HFFc6 (cell line): Measurements from ENCODE around the gene KLK12. TPM values are rescaled to one million over a fixed set of nuclear protein-coding genes. Genes with fewer than 3 reads are reported as not detected.

ENCODE experiments used
- DNase-seq: peaks from one replicate; pipeline ENCODE4 v3.0.0-alpha.2; 2018
- H3K27ac Mint-ChIP-seq: 2 replicates; pipeline ENCODE4 v1.8.0; 2020; ENCODE audit warnings: mild to moderate bottlenecking, mixed read lengths
- H3K27me3 Mint-ChIP-seq: 2 replicates; pipeline ENCODE4 v1.8.0; 2021; ENCODE audit warnings: mild to moderate bottlenecking, moderate library complexity, mixed read lengths; ENCODE audit not compliant: insufficient read depth
- H3K36me3 Mint-ChIP-seq: 2 replicates; pipeline ENCODE4 v1.8.0; 2021; ENCODE audit warnings: low read depth, mixed read lengths
- H3K4me1 Mint-ChIP-seq: 2 replicates; pipeline ENCODE4 v1.8.0; 2020; ENCODE audit warnings: low read depth, mixed read lengths
- H3K4me3 Mint-ChIP-seq: 2 replicates; pipeline ENCODE4 v1.8.0; 2020; ENCODE audit warnings: mild to moderate bottlenecking, moderate library complexity, mixed read lengths
- H3K9me3 Mint-ChIP-seq: 2 replicates; pipeline ENCODE4 v1.8.0; 2020; ENCODE audit warnings: mild to moderate bottlenecking, mixed read lengths
- CTCF ChIP-seq: fragments of 200-600 bp; sonication (generic); IDR thresholded peaks from 2 replicates; pipeline ENCODE4 v1.5.0; 2021; ENCODE audit warnings: antibody characterized with exemption, mild to moderate bottlenecking
- total RNA-seq, 6 experiments: library from RNA; stranded (reverse); fragmentation: NEBNext Ultra II Directional; extraction: Animal tissue kit (Norgen Biotek cat#: 25700); gene quantifications; 2 replicates in 1 of 6; 3 replicates in 5 of 6; pipeline ENCODE4 v1.2.3, GENCODE V29; 2021

Gene KLK12
- total RNA-seq, 6 experiments from 2014 or later, result not detected

GRCh38 chr19:51024924-51025323 lies 9.9 kb downstream of the KLK12 start:
- no peak for TF ChIP-seq CTCF
- H3K4me3 Mint-ChIP-seq, result no peak overlapping the region
- H3K36me3 Mint-ChIP-seq, result no peaks in the 10 kb centered on the region
- DNase-seq, result no peak
- H3K9me3 Mint-ChIP-seq, result peaks cover 8% of the 10 kb centered on the region
- peaks cover 15% of the 10 kb centered on the region for H3K27me3 Mint-ChIP-seq
- H3K27ac Mint-ChIP-seq, result no peak overlapping the region
- no peaks in the 10 kb centered on the region for H3K4me1 Mint-ChIP-seq

- H3K4me1 Mint-ChIP-seq, result no peaks in the 10 kb centered on the region
- no peak overlapping the region for H3K27ac Mint-ChIP-seq
- DNase-seq, result no peak
- TF ChIP-seq CTCF, result no peak
- peaks cover 15% of the 10 kb centered on the region for H3K27me3 Mint-ChIP-seq
- H3K4me3 Mint-ChIP-seq, result no peak overlapping the region
- H3K9me3 Mint-ChIP-seq, result peaks cover 7% of the 10 kb centered on the region; the same call in 1 of the 2 replicates
- no peaks in the 10 kb centered on the region for H3K36me3 Mint-ChIP-seq
Observed at GRCh38 chr19:51023946-51024345, 10.9 kb downstream of the KLK12 start.

DNA sequence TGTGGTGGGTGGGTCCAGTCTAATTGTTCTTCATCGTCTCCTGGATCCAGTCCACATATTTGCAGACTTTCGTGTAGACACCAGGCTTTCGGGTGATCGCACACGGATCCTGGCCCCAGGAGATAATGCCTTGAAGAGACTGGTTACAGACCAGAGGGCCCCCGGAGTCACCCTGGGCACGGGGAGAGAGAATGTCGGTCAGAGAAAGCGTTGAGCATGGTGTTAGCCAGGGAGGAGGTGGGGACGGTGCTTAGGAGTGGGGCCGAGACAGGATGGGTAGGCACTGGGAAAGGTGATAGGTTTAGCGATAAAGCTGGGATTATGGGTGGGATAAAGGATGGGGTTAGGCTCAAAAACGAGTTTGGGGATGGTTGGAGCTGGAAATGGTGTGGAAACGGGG lies 12.3 kb downstream of the KLK12 start:
- peaks cover 4% of the 10 kb centered on the region; the same call in 1 of the 2 replicates for H3K9me3 Mint-ChIP-seq
- peaks cover 6% of the 10 kb centered on the region; the same call in 1 of the 2 replicates for H3K4me1 Mint-ChIP-seq
- TF ChIP-seq CTCF, result no peak
- no peak overlapping the region for H3K27ac Mint-ChIP-seq
- no peaks in the 10 kb centered on the region; the same call in 1 of the 2 replicates for H3K36me3 Mint-ChIP-seq
- H3K4me3 Mint-ChIP-seq, result no peak overlapping the region
- peaks cover 19% of the 10 kb centered on the region for H3K27me3 Mint-ChIP-seq
- DNase-seq, result no peak

DNA sequence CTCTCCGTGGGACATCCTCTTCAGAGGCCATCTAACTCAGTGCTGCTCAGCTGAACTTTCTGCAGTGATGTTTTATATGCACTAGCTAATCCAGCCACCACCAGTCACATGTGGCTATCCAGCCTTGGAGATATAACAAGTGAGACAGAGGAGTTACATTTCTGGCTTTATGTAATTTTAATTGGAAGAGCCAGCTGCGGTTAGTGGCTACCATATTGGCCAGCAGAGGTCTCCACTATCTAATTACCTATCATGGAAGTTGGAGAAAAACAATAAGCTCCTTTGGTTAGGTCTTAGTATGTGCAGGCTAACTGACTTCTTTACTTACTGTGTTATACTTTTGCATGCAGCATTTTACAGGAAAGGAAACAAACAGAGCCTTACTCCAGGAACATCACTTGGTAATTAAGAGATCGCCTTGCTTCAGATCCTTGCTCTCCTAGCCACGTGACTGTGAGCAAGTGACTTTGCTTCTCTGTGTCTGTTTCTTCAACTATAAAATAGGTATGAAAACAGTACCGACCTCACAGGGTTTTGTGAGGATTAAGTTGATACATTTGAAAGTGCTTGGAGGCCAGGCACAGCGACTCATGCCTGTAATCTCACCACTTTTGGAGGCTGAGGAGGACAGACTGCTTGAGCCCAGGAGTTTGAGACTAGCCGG lies 13.7 kb downstream of the KLK12 start:
- Mint-ChIP-seq H3K9me3 (peaks cover 1% of the 10 kb centered on the region), H3K27me3 (peaks cover 20% of the 10 kb centered on the region), H3K36me3 (no peaks in the 10 kb centered on the region; the same call in 1 of the 2 replicates), H3K4me3 (no peak overlapping the region), H3K4me1 (peaks cover 6% of the 10 kb centered on the region; the same call in 1 of the 2 replicates), H3K27ac (no peak overlapping the region)
- DNase-seq, result peak; percentile 51
- TF ChIP-seq CTCF, result peak; percentile 76

- Mint-ChIP-seq H3K36me3 (no peaks in the 10 kb centered on the region; the same call in 1 of the 2 replicates), H3K27me3 (peaks cover 20% of the 10 kb centered on the region), H3K4me3 (peak within 1 kb of the TSS; percentile 45; the same call in 1 of the 2 replicates)
Observed at GRCh38 chr19:51019544-51019925, 15.3 kb downstream of the KLK12 start, which contains the start of gene KLK10. TSS of gene KLK10 (minus strand) at chr19:51019709. CDS start at chr19:51019130, 579 bp downstream.

More at GRCh38 chr19:51019544-51019925, 15.3 kb downstream of the KLK12 start, which contains the start of gene KLK10:
- peaks cover 6% of the 10 kb centered on the region; the same call in 1 of the 2 replicates for H3K4me1 Mint-ChIP-seq
- H3K27ac Mint-ChIP-seq, result no peak within 1 kb of the TSS
- no peak for TF ChIP-seq CTCF
- H3K9me3 Mint-ChIP-seq, result peaks cover 6% of the 10 kb centered on the region
- no peak for DNase-seq
